Gastroesophageal sphincter (tissue), 3 donors: Measurements from ENCODE around the gene CEP89.

Experiments
- EP300 ChIP-seq: sonication (generic); formaldehyde crosslinking; IDR thresholded peaks from one replicate; pipeline ENCODE4 v1.6.1; 2017; ENCODE audit warnings: antibody characterized with exemption, mild to moderate bottlenecking
- POLR2A ChIP-seq, 2 donors: fragments of 450-650 bp; IDR thresholded peaks; one replicate each; pipeline ENCODE4 v1.6.1; 2017; ENCODE audit warnings: antibody characterized with exemption in 2 of 2, mild to moderate bottlenecking in 2 of 2, moderate library complexity in 1 of 2
- POLR2AphosphoS5 ChIP-seq: sonication (generic); formaldehyde crosslinking; IDR thresholded peaks from one replicate; pipeline ENCODE4 v1.6.1; 2017; ENCODE audit warnings: antibody characterized with exemption
- TF ChIP-seq, protein P1 (sequence below), 4 experiments: fragments of 200-600 bp in 2 of 4; fragments of 450-650 bp in 2 of 4; sonication (generic) in 1 of 4; IDR thresholded peaks; one replicate each; pipeline ENCODE4 v1.5.1; 2017 to 2019; ENCODE audit warnings: antibody characterized with exemption in 4 of 4, mild to moderate bottlenecking in 2 of 4, moderate library complexity in 2 of 4

DNA sequence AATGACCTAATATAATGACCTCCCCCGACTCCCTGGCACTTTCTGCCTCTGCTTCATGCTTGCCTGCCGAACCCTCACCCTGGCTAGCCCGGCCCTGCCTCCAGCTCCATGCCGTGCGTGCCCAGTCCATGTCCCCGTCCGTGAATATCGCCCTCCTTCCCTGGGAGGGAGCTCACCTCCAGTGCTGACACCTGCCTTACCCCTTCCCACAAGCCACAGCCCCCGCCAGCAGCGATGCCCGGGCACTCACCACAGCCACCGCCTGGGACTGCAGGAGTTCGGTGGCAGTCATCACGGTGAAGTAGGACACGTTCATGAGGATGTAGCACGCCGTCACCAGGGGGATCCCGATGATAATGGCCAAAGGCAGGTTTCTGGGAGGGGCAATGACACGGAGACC, 112.2 kb downstream of the CEP89 start:
- TF ChIP-seq EP300, result no peak
- no peak for TF ChIP-seq POLR2AphosphoS5
- TF ChIP-seq POLR2A (IDR thresholded peaks at IDR 0.05), result no peak
- TF ChIP-seq, protein P1, sequence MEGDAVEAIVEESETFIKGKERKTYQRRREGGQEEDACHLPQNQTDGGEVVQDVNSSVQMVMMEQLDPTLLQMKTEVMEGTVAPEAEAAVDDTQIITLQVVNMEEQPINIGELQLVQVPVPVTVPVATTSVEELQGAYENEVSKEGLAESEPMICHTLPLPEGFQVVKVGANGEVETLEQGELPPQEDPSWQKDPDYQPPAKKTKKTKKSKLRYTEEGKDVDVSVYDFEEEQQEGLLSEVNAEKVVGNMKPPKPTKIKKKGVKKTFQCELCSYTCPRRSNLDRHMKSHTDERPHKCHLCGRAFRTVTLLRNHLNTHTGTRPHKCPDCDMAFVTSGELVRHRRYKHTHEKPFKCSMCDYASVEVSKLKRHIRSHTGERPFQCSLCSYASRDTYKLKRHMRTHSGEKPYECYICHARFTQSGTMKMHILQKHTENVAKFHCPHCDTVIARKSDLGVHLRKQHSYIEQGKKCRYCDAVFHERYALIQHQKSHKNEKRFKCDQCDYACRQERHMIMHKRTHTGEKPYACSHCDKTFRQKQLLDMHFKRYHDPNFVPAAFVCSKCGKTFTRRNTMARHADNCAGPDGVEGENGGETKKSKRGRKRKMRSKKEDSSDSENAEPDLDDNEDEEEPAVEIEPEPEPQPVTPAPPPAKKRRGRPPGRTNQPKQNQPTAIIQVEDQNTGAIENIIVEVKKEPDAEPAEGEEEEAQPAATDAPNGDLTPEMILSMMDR (IDR thresholded peaks at IDR 0.05), result no peak
